DMS 273 (cell line): ENCODE results near the gene ZNF524.
"Not testable (repeated sequence)": the region's sequence is repeated elsewhere in the genome, so short reads cannot be mapped to it uniquely, and the experiment has no call there.

Experiments
- DNase-seq: peaks from one replicate; lab custom pipeline; 2025; ENCODE audit not compliant: unreplicated experiment; lab: John Stamatoyannopoulos, UW

The ZNF524 gene

GRCh38 chr19:55581145-55581822 is 18.8 kb upstream of the ZNF524 start:
- peak; percentile 32 for DNase-seq

DNA sequence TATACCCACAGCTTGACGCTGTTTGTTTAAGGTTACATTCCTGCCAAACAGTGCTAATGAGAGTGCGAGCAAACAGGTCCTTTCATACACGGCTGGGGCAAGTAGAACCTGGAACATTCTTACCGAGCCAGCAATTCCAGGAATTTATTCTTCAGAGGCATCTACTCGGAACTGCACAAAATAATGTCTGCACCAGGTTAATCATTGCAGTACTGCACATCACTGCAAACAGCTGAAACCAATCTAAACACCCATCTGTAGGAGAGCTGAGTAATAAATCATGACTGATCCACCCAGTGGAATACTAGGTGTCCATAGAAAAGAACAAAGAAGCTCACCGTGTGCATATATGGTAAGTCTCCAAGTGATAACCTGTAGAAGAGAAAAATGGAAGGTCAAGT is 18.3 kb upstream of the ZNF524 start:
- DNase-seq: no peak

DNA sequence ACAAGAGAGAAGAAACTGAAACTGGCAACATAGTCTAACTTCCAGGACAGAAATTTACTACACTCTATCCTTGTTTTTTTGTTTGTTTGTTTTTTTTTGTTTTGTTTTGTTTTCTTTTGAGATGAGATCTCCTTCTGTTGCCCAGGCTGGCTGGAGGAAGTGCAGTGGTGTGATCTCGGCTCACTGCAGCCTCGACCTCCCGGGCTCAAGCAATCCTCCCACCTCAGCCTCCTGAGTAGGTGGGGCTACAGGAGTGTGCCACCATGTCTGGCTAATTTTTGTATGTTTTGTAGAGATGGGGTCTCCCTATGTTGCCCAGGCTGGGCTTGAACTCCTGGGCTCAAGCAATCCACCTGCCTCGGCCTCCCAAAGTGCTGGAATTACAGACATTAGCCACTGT is 17.8 kb upstream of the ZNF524 start:
- not testable (repeated sequence) for DNase-seq

- not testable (repeated sequence) for DNase-seq
Observed at GRCh38 chr19:55583897-55584296, 16.2 kb upstream of the ZNF524 start.

- DNase-seq: no peak
Observed at GRCh38 chr19:55584871-55585270, 15.2 kb upstream of the ZNF524 start.

- DNase-seq: peak; percentile 85
Observed at GRCh38 chr19:55585658-55586339, 14.3 kb upstream of the ZNF524 start.

- DNase-seq: peak; percentile 98
Observed at GRCh38 chr19:55586976-55587668, 13.0 kb upstream of the ZNF524 start.

DNA sequence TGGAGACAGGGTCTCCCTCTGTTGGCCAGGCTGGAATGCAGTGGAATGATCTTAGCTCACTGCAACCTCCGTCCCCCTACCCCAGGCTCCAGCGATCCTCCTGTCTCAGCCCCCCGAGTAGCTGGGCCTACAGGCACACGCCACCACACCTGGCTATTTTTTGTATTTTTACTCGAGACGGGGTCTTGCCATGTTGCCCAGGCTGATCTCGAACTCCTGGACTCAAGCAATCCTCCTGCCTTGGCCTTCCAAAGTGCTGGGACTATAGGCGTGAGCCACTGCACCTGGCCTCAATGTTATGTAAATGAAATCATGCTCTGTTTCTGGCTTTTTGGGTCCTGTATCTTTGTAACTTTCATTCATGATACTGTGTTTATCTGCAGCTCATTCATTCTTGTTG is 11.3 kb upstream of the ZNF524 start:
- DNase-seq: no peak

DNA sequence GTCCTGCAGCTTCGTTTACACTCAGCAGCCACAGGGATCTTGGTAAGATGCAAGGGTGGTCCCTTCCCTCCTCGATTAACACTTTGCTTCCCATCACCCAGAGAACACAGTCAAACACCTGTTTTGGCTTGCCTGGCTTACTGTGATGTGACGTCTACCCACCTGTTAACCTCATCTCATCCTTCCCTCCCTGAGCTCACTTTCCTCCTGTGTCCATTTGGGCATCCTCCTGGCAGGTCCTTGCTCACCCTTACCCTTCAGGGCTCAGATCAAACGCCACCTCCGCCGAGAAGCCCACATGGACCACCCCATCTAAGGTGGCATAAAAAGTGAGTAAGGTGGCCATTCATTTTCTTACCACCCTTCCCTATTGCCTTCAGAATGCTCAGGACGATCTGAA is 10.0 kb upstream of the ZNF524 start:
- no peak for DNase-seq

DNA sequence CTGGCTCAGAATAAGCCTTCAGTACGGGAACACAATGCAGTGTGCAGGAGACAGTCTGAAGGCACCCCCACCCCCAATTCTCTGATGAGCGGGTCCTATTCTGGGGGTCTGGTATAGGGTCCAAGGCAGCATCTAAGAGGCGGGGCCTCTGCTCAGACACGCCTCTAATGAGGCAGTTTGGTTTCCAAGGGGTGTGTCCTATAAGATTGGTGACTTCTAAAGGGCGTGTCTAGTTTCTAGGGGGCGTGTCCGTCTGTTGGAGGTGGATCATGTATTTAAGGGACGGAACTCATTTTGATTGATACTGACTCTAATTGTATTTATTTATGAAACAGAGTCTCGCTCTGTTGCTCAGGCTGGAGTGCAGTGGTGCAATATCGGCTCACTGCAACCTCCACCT is 9.5 kb upstream of the ZNF524 start:
- peak; percentile 60 for DNase-seq

DNA sequence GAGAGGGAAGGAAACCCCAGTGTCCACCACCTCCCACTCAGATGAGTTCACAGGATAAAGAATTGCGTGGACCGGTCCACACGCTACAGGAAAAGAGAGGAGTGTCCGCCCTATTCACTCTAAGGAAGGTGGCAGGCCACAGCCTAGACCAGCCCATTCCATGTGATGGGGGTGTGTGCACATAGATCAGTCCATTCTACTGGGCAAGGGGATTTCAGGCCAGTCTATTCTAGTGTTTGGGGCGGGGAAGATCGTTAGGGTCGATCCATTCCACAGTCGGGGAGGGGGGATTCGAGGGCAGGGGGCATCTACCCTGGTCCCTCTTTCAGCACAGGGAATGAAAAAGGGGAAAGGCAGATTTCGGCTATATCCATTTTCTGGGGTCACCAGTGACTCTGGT is 8.5 kb upstream of the ZNF524 start:
- peak; percentile 43 for DNase-seq

DNA sequence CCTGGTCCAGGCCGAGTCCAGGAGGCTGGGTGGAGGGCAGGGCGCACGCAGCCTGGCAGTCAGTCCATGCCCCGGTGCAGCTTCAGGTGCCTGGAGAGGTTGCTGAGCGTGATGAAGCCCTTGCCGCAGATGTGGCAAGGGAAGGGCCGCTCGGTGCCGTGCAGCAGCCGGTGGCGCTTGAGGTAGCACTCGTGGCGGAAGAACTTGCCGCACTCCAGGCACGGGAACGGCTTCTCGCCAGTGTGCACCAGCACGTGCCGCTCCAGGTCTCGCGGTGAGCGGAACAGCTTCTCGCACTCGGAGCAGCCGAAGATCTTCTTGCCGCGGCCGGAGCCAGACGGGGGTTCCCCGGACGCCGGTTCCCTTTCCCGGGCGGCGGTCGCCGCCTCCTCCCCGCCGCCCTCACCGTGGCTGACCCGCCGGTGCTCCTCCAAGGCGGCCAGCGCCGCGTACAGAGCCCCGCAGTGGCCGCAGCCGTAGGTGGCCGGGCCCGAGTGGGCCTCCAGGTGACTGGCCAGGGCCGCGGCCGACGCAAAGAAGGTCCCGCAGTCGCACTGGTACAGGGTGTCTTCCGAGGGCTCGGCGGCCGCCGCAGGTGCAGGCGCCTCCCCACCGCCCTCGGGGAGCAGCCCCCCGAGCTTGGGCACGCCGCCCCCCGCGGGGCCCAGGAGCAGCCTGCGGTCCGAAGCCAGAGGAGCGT is 7.5 kb upstream of the ZNF524 start:
- no peak for DNase-seq

DNA sequence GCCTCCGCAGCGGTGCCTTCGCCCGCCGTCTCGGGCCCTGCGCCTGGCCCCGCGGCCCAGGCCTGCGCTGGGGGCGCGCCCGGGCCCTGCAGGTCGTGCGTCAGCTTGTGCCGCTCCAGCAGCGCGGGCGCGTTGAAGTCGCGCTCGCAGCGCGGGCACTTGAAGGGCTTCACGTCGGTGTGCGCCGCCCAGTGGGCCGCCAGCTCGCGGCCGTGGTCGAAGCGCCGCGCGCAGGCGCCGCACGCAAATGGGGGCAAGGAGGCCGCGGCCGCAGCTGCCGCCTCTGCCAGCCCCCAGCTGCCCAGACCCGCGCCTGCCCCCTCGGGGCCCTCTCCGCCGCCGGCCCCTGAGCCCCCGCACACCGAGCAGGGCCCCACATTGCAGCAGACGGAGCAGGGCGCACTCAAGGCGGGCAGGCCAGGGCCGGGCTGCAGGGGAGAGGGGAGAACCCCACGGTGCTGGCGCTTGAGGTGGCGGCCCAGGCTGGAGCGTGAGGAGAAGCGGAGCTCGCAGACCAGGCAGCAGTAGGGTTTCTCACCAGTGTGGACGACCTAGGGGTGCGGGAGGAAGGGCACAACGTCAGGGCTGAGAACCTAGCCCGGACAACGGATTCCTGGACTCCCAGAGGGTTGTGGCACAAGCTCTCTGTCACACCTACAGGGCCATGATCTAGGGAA is 6.9 kb upstream of the ZNF524 start:
- no peak for DNase-seq

DNA sequence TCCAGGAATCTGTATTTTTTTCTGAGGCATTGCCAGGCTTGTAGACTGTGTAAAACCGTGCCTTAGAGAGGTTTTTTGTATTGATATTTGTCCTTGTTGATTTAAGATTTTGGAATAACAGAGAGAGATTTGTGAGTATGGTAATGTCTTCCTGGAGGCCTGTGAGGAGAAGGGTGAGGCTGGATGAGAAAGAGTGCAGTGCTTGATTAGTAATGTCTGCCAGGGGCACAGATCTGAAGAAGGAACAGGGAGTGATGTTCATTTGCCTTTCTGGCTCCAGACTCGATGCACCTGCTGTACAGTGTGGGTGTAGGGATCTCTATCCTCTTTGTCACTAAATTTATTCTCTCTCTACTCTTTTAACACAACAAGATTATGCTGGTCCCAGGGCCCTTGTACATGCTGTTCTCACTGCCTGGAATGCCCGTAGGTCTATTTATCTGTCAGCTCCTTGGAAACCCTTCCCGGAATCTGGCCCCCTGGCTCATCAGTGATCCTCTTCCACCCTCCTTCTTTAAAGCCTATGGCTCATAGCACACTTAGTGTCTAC is 5.0 kb upstream of the ZNF524 start:
- no peak for DNase-seq

GRCh38 chr19:55596304-55596703 is 3.8 kb upstream of the ZNF524 start:
- DNase-seq: no peak

DNA sequence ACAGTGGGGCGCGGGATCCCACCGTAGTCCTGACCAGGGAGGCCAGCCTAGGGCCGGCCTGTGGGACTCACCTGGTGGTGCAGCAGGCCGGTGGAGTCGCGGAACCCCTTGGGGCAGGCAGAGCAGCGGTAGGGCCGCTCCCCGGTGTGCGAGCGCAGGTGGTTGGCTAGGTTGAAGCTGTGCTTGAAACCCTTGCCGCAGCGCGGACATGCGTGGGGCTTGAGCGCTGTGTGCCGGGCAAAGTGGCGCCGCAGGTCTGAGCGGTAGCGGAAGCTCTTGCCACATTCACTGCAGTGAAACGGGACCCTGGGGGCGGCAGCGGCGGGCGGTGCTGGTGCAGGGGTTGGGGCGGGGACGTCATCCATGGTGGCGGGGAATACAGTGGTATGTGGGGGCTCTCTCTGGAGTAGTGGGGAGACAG is 2.6 kb upstream of the ZNF524 start:
- no peak for DNase-seq

DNA sequence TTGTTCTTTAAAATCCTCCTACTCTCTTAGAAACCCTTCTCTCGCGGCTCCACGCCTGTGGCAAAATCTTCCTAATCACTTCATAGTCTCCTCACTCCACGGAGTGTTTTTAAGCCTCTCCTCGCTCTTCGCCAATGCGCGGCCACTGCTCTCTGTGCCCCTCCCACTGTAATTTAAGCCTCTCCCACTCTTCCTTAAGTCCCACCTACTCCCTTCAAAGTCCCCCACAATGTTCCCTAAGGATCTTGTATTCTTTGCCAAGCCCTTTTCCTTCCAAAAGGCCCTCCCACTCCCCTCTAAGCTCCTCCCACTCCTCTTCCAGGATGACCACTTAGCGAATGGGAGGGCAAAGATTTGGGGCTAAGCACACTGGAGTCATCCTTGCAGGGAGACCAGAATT is 2.1 kb upstream of the ZNF524 start:
- no peak for DNase-seq

GRCh38 chr19:55598719-55599467 is 1.2 kb upstream of the ZNF524 start:
- DNase-seq: peak; percentile 93

- peak; percentile 99 for DNase-seq
Observed at GRCh38 chr19:55599468-55599841, 633 bp upstream of the ZNF524 start, which contains the start of gene FIZ1. TSS of gene FIZ1 (minus strand) at chr19:55599517. CDS start at chr19:55597865, 1,652 bp downstream.

GRCh38 chr19:55600662-55601028 is 557 bp downstream of the ZNF524 start:
- DNase-seq: no peak
